Subcutaneous adipose tissue (tissue), 4 donors: ENCODE measurements around the gene PACS1. TPM values are rescaled to one million over a fixed set of nuclear protein-coding genes. Genes with fewer than 3 reads are reported as not detected.

ENCODE experiments used
- total RNA-seq, 4 donors: library from RNA; depleted of rRNA; stranded (reverse); fragments of >200 nt; gene quantifications; one replicate each; pipeline ENCODE4 v1.1.0, GENCODE V29; 2016
- TF ChIP-seq, protein P1 (sequence below): fragments of 450-650 bp; IDR thresholded peaks from one replicate; pipeline ENCODE4 v1.5.1; 2016; ENCODE audit warnings: low read depth, mild to moderate bottlenecking, control low read depth, antibody characterized with exemption, moderate library complexity

The PACS1 gene
- total RNA-seq, 4 donors from 2014 or later, result 38.3 to 75.7 (median 41.0) TPM

- TF ChIP-seq, protein P1, sequence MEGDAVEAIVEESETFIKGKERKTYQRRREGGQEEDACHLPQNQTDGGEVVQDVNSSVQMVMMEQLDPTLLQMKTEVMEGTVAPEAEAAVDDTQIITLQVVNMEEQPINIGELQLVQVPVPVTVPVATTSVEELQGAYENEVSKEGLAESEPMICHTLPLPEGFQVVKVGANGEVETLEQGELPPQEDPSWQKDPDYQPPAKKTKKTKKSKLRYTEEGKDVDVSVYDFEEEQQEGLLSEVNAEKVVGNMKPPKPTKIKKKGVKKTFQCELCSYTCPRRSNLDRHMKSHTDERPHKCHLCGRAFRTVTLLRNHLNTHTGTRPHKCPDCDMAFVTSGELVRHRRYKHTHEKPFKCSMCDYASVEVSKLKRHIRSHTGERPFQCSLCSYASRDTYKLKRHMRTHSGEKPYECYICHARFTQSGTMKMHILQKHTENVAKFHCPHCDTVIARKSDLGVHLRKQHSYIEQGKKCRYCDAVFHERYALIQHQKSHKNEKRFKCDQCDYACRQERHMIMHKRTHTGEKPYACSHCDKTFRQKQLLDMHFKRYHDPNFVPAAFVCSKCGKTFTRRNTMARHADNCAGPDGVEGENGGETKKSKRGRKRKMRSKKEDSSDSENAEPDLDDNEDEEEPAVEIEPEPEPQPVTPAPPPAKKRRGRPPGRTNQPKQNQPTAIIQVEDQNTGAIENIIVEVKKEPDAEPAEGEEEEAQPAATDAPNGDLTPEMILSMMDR, result no peak
Measured at GRCh38 chr11:66282468-66283455, 212.7 kb downstream of the PACS1 start.

DNA sequence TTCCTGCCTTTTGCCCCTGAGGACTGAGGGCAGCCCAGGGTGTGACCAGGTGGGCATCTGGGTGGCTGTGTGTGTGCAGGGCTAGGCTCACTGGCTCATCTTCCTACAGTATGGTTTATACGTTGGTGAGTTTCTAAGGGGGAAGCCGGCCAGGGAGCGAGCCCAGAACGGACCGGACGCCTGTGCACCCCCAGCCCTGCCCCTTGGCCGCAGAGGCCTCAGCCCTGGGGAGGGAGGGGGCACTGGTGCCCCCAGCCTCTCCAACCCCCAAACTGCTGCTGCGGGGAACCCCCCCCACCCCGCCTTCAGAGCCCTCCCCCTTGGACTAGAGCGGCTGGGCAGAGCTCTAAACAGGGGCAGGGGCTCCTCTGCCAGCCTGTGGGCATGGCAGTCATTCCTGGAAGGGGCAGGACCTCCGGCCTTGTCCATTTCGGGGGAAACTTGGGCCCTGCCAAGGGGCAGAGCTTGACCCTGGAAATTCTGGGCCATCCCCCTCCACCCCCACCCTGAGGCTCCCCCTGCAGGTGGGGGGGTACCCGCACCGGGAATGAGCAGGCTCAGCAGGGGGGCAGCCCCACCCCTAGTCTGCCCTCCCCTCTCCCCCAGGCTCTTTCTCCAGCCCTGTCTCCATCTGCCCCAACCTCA is 213.5 kb downstream of the PACS1 start:
- TF ChIP-seq, protein P1, result no peak

- TF ChIP-seq, protein P1, result no peak
Measured at GRCh38 chr11:66284526-66285078, 214.5 kb downstream of the PACS1 start.

GRCh38 chr11:66285250-66285947 is 215.3 kb downstream of the PACS1 start:
- TF ChIP-seq, protein P1, result no peak

- TF ChIP-seq, protein P1, result no peak
Measured at GRCh38 chr11:66286699-66287098, 216.6 kb downstream of the PACS1 start.

DNA sequence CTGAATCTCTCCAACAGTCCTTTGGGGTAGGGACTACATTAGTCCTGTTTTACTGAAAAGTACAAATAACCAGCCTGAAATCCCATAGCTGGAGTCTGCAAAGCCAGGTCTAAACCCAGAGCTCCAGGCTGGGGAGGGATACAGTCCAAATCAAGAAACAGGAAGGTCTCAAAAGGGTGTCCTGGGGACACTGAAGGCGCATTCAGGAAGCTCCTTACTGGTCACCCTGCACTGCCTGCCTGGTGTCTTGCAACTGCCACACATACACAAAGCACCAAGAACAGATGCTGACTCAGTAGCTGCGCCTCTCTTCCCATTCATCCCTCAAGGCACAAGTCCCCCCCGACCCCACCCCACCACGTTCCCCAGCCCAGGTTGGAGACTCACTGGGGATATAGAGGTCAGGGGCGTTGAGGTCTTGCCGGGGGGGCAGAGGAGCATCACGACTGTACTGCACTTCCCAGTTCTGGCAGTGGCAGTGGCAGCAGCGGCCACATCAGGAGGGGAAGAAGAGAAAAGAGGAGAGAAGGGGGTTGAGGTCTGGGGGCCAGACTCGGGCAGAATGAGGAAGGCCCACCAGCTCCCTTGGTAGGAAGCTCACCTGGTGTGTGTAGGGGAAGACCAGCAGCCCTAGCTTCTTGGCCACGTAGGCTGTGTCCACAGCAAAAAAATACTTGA is 217.3 kb downstream of the PACS1 start:
- TF ChIP-seq, protein P1, result no peak
